ENCODE measurements around the gene DNER. TPM values are rescaled to one million over a fixed set of nuclear protein-coding genes. Genes with fewer than 3 reads are reported as not detected.

DNER gene
- polyA plus RNA-seq, 4 donors: 70.9 to 73.5 (median 72.1) TPM

- no peak for DNase-seq (ENCODE audit: low read depth in 4 of 4, low spot score in 3 of 4)
Measured at GRCh38 chr2:229572507-229573271, 141.7 kb downstream of the DNER start.

- no peak for DNase-seq (ENCODE audit: low read depth in 4 of 4, low spot score in 3 of 4)
Measured at GRCh38 chr2:229571243-229571642, 143.1 kb downstream of the DNER start.

DNA sequence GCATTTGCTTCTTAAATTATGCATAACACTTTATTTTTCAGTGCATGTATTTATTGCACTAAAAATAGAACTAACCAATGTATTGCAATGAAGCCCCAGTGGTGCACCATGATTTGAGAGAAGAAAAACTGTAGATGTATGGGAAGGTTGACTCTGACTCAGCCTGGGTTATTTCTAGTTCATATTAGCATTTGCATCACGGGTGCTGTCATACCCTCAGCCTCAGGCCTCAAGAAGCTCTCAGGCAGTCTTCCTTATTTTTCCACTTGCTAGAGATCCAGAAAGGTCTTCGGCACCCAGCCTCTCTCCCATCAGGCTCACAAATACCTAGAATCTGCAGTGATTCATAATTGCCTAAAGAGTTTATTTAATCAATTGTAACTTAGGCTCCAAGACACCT, 148.0 kb downstream of the DNER start:
- no peak for DNase-seq (ENCODE audit: low read depth in 4 of 4, low spot score in 3 of 4)

GRCh38 chr2:229564300-229564907, 150.0 kb downstream of the DNER start:
- DNase-seq (ENCODE audit: low read depth in 4 of 4, low spot score in 3 of 4): no peak

DNA sequence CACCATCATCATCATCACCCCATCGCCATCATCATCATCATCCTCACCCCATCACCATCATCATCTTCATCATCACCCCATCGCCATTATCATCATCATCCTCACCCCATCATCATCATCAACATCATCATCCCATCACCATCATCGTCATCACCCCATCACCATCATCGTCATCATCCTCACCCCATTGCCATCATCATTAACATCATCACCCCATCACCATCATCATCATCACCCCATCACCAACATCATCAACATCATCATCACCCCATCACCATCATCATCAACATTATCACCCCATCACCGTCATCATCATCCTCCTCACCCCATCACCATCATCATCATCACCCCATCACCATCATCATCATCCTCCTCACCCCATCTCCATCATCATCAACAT, 151.0 kb downstream of the DNER start:
- no peak for DNase-seq (ENCODE audit: low read depth in 4 of 4, low spot score in 3 of 4)

GRCh38 chr2:229562472-229563127, 151.8 kb downstream of the DNER start:
- DNase-seq (ENCODE audit: low read depth in 4 of 4, low spot score in 3 of 4): no peak

- DNase-seq (ENCODE audit: low read depth in 4 of 4, low spot score in 3 of 4): no peak
Measured at GRCh38 chr2:229559986-229560385, 154.4 kb downstream of the DNER start.

- DNase-seq (ENCODE audit: low read depth in 4 of 4, low spot score in 3 of 4): no peak
Measured at GRCh38 chr2:229553091-229553490, 161.3 kb downstream of the DNER start.

DNA sequence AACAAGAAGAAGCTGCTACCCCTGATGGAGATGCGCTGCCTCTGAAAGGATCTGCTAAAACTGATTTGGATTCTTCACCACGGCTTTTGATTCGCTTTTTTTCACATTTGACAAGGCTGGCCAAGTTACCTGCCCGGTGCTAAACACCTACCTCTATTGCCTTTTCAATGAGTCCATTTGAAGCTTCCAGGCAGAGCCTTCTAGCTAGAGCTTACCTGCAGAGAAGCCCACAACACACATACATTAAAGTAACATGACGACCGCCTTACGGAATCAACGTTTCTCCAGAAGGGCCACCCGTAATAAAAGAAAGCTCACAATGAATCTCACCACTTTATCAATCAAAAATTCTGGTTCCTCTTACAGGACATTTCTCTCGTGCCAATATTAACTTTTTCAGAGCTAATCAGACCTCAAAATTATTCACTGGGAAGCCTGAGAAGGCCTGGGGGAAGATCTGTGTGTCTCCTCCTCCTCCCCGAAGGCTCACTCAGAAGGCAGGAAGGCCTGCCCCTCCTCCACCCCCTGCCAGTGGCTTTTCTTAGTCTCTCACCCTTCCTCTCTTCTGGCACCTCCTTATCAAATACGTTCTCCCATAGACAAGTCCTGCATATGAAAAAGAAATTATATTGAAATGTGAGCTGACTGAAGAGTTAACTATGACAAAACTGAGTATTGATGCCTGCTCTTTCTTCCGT, 171.0 kb downstream of the DNER start:
- DNase-seq (ENCODE audit: low read depth in 4 of 4, low spot score in 3 of 4): no peak

DNA sequence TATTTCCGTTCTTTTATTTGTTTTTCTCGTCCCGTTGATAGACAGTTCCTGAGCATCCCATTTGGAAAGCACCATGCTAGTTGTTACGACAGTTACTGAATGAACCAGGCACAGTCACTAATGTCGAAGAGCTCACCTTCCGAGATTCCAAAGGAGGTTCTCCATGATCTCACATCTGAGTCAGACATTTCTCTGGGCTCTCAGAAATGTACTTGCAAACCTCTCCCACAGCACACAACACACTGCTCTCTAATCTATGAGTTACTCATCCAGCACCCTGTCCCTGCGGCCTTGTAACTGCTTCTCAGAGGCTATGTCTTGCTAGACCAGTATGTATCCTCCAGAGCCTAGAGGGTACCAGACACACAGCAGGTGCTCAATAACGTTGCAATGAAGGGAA, 174.7 kb downstream of the DNER start:
- DNase-seq (ENCODE audit: low read depth in 4 of 4, low spot score in 3 of 4): no peak

DNA sequence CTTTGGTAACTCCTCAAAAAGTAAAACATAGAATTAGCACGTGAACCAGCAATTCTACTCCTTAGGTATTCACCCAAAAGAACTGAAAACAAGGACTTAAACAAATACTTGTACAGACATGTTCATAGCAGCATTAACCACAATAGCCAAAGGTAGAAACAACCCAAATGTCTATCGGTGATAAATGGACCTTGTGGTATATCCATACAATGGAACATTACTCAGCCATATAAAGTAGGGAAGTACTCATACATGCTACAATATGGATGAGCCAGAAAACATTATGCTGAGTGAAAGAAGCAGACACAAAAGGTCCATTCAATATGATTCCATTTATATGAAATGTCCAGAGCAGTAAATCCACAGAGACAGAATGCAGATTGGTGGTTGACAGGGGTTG, 182.8 kb downstream of the DNER start:
- DNase-seq (ENCODE audit: low read depth in 4 of 4, low spot score in 3 of 4): no peak

- no peak for DNase-seq (ENCODE audit: low read depth in 4 of 4, low spot score in 3 of 4)
Measured at GRCh38 chr2:229530434-229530833, 183.9 kb downstream of the DNER start.

GRCh38 chr2:229528846-229529245, 185.5 kb downstream of the DNER start:
- no peak for DNase-seq (ENCODE audit: low read depth in 4 of 4, low spot score in 3 of 4)

DNA sequence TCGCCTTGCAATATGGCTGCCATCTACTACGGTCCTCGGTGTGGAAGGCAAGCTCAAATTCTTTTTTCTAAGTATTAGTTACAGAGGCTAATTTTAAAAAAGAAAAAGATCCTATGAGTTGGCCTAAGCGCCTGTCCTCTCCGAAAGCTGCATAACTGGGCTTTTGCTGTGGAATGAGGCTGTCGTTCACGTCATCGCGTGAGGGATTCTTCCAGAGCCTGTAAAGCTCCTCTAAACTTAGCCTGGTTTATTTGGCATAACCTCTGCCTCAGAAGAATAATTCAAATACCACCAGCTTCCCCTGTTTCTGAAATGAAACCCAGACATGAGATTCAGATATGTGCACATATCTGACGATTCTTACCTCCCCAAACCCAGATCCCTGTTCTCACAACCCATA, 187.4 kb downstream of the DNER start:
- DNase-seq (ENCODE audit: low read depth in 4 of 4, low spot score in 3 of 4): no peak

- DNase-seq (ENCODE audit: low read depth in 4 of 4, low spot score in 3 of 4): no peak
Measured at GRCh38 chr2:229524799-229525198, 189.6 kb downstream of the DNER start.

DNA sequence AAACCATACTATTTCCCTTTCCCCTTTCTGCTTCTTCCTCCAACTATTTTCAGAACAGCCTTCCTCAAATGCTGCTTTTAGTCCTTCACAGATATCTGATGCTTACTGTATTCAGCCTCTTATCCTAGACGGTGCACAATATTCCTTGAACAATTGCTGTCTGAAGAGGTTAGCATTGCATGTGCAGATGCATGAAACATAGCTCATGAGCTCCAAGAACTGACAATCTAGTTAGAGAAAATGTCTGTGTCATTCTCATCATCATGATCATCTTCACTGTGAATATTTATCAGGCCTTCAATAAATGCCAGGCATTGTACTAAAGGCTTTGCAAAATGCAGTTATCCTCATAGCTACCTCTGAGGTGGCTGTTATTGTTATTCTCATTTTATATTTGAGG, 190.7 kb downstream of the DNER start:
- no peak for DNase-seq (ENCODE audit: low read depth in 4 of 4, low spot score in 3 of 4)

DNA sequence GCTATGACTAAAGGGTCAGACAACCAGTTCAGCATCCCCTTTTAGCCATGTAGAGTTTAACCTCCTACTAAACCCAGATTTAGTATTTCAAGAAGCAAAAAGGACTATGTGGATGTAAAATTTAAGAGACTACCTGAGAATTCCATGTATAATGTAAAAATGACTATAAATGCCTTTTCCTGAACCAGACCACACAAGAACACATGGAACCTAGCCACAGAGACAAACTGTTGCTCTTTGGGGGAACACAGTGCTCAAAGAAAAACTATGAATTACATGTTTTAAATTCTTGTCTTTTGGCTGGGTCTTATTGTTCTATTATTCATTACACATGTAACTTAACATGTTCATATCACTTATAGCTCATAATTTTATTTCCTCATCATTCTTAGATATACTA, 192.8 kb downstream of the DNER start:
- peak in 1 of 4 donors; percentile 23 for DNase-seq (ENCODE audit: low read depth in 4 of 4, low spot score in 3 of 4)

- peak; percentile 27 to 59 (median 43) for DNase-seq (ENCODE audit: low read depth in 4 of 4, low spot score in 3 of 4)
Measured at GRCh38 chr2:229520691-229521096, 193.7 kb downstream of the DNER start.

DNA sequence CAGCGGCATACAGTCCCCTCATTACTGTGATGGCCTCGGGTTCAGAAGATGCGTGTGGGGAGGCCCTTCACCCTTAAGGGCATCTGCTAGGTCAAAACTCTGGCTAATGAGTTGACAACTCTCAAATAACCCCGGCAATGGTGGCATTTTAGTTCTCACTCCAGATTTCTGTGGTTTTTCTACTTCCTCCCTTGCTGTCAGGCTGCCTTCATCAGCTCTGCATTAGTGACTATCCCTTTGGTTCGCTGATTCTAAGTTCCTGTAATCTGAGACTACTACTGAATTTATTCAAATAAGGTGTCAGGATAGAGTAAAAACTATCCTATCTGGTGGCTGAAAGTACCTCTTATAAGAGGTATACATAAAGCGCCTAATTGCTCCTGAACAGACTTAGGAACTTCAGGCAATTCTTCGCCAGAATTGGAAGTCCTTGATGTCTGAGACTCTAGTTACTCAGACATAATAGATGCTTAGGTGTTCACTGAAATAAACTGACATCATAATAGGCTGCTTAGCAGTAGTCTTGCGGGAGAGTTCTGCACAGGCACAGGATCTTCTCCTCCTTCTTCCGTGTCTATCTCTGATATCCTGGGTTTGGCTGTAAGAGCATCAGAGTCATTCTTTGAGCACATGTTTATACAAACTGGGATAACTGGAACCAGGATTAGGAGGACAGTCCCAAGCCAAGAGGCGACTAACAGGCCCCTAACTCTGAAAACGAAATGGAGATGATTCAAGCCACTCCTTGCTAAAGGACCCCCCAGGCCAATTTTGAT, 194.5 kb downstream of the DNER start:
- DNase-seq (ENCODE audit: low read depth in 4 of 4, low spot score in 3 of 4): no peak

DNA sequence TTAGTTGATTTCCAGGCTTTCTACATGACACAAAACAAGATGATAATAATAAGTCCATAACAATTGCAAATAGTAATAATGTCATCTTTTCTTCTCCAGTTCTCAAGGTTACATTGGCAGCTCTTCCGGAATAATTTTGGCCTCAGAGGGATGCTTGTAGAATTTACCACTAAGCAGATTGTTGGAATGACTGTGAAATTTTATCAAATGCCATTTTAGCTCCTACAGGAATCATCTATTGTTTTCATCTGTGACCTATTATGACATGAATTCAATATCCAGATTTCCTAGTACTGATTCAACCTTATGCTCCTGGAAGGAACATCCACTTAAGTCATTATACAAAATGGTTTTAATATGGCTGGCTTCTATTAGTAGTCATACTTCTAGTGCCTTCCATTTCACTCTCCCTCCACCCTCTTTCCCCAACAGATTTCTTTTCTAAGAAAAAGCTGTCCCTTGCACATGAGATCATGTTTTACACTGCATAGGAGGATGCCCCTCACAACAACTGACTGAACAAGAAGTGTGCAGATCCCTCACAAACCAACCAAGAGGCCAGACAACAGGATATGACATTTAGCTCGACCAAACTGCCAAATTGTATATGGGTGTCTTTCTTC, 200.0 kb downstream of the DNER start:
- DNase-seq (ENCODE audit: low read depth in 4 of 4, low spot score in 3 of 4): no peak
